ENCODE results near the gene MMP25.
"Not testable (repeated sequence)": the region's sequence is repeated elsewhere in the genome, so short reads cannot be mapped to it uniquely, and the experiment has no call there.

The MMP25 gene

GRCh38 chr16:3074860-3075522 is 28.6 kb downstream of the MMP25 start:
- DNase-seq (ENCODE audit: low spot score): no peak

DNA sequence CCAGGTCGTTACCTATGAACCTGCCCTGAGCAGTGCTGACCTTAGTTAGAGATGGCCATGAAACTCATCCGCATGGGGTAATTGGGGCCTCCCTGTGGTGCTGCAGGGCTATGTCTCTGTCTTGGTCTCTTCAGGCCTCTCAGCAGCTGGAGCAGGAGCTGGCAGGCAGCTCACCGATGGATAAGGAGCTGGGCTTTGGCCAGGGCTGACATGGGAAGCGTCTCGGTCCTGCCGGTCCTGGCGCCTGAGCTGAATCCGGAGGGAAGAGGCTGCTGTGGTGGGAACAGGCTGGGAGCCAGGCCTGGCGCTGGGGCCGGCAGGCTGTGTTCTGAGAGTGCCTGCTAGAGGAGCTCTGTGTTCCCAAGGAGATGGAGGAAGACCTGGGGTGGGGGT is 29.2 kb downstream of the MMP25 start:
- no peak for DNase-seq (ENCODE audit: low spot score)

DNA sequence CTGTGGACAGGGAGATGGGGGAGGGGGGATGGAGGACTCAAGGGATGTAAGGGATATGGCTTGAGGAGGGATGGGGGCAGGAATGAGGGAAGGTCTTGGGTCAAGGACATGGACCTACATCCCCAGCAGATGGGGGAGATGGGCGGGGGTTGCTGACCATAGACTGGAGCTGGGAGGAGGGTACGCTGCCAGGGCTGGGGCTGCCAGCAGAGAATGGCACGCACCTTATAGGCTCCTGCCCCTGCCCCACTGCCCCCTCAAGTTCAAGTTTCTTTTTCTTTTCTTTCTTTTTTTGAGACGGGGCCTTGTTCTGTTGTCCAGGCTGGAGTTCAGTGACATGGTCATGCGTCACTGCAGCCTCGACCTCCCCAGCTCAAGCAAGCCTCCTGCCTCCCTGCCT is 29.6 kb downstream of the MMP25 start:
- DNase-seq (ENCODE audit: low spot score): not testable (repeated sequence)

DNA sequence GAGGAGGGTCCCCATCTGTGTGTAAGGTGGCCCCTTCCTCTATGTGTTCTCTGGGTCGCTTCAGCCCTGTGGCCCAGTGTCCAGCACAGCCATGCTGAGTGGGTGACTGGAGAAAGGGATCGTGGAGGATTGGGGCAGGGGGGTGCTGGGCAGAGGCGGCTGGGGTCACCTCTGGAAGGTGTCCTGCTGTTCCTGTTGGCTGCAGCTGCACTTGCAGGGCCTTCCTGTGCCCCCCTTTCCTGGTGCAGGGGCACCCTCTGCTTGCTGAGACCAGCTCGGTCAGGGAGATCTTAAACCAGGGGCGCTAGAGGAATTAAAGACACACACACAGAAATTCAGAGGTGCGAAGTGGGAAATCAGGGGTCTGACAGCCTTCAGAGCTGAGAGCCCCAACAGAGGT is 30.2 kb downstream of the MMP25 start:
- no peak for DNase-seq (ENCODE audit: low spot score)

DNA sequence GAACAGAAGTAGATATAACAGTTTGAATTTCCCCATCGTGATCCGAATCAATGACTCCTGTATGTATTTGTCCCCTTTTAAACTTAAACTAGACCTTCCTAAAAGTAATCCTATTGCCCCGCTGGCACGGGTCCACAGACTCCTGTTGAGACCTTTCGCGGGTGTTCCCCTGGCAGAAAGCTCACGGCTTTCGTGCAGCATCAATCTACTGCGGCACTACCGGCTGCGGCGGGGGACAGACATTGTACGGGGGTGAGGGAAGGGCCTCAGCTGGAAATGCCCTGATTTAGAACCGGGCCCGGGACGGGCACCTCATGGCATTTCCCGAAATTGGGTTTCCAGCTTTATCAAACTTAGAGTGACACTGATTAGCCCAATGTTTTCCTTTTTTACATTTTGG is 33.7 kb downstream of the MMP25 start:
- DNase-seq (ENCODE audit: low spot score): no peak

DNA sequence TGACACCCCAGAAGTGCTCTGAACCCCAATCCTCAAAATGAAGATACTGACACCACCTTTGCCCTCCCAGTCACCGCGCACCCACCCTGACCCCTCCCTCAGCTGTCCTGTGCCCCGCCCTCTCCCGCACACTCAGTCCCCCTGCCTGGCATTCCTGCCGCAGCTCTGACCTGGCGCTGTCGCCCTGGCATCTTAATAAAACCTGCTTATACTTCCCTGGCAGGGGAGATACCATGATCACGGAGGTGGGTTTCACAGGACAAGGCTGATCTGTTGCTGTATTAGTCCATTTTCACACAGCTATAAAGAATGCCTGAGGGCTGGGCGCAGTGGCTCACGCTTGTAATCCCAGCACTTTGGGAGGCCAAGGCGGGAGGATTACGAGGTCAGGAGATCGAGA is 35.6 kb downstream of the MMP25 start:
- DNase-seq (ENCODE audit: low spot score): not testable (repeated sequence)

DNA sequence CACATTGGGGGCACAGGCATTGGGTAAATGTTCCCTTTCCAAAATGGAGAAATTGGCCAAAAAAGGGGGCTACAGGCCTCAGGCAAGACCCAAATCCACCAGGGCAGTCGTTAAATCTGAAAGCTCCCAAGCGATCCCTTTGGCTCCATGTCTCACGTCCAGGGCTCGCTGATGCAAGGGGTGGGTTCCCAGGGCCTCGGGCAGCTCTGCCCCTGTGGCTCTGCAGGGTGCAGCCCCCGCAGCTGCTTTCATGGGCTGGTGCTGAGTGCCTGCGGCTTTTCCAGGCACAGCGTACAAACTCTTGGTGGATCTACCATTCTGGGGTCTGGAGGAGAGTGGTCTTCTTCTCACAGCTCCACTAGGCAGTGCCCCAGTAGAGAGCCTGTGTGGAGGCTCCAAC is 37.0 kb downstream of the MMP25 start:
- not testable (repeated sequence) for DNase-seq (ENCODE audit: low spot score)

GRCh38 chr16:3084491-3084890 is 38.1 kb downstream of the MMP25 start:
- no peak for DNase-seq (ENCODE audit: low spot score)

- DNase-seq (ENCODE audit: low spot score): no peak
These were observed 38.8 kb downstream of the MMP25 start for GRCh38 chr16:3084969-3085670.

DNA sequence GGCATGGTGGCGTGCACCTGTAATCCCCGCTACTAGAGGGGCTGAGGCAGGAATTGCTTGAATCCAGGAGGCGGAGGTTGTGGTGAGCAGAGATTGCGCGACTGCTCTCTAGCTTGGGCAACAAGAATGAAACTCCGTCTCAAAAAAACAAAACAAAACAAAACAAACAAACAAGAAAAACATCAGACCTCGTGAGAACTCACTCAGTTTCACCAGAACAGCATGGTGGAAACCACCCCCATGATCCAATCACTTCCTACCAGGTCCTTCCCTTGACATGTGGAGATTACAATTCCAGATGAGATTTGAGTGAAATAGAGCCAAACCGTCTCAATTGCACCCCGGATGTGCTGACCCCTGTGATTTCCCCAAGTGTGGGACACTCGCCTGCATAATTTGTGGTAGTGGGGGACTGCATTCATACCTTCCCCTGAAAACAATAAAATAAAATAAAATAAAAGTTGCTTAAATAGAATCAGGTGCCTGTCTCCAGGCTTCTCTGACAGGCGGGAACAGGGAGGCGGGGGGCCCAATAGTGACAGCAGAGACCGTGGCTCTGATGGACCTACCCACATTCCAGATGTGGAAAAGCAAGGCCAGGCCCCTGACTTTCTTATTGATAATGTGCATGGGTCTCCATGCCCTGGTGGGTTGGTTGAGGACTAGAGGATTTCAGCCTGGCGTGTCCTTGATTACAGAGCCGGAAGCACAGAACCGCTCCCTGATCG is 39.7 kb downstream of the MMP25 start:
- no peak for DNase-seq (ENCODE audit: low spot score)

GRCh38 chr16:3086596-3087242 is 40.4 kb downstream of the MMP25 start:
- no peak for DNase-seq (ENCODE audit: low spot score)

GRCh38 chr16:3087243-3088235 is 41.2 kb downstream of the MMP25 start:
- DNase-seq (ENCODE audit: low spot score): no peak

GRCh38 chr16:3088450-3088849 is 42.1 kb downstream of the MMP25 start:
- DNase-seq (ENCODE audit: low spot score): no peak

DNA sequence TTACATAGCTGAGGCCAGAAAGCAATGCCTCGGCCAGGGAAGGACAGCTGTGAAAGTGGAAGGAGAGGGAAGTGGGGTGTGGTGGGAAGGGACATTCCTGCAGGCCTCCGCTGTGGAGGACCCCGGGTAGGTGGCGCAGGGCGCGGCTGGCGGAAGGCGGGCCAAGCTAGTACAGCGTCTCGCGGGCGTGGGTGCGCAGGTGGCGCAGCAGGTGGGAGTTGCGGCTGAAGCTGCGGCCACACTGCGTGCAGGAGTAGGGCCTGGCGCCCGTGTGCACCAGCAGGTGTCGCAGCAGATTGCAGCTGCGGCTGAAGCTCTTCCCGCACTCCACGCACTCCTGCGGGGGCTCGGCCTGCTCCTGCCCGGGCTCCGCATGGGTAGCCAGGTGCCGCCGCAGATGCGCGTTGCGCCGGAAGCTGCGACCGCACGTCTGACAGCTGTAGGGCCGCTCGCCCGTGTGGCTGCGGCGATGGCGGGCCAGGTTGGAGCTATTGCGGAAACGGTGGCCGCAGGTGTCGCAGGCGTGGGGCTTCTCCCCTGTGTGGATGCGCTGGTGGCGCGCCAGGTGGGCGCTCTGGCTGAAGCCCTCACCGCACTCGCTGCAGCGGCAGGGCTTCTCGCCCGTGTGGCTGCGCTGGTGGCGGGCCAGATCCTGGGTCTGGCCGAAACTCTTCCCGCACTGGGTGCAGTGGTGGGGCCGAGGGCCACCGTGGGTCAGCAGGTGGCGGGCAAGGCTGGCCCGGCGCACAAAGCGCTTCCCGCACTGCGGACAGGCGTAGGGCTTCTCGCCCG is 42.8 kb downstream of the MMP25 start:
- no peak for DNase-seq (ENCODE audit: low spot score)

DNA sequence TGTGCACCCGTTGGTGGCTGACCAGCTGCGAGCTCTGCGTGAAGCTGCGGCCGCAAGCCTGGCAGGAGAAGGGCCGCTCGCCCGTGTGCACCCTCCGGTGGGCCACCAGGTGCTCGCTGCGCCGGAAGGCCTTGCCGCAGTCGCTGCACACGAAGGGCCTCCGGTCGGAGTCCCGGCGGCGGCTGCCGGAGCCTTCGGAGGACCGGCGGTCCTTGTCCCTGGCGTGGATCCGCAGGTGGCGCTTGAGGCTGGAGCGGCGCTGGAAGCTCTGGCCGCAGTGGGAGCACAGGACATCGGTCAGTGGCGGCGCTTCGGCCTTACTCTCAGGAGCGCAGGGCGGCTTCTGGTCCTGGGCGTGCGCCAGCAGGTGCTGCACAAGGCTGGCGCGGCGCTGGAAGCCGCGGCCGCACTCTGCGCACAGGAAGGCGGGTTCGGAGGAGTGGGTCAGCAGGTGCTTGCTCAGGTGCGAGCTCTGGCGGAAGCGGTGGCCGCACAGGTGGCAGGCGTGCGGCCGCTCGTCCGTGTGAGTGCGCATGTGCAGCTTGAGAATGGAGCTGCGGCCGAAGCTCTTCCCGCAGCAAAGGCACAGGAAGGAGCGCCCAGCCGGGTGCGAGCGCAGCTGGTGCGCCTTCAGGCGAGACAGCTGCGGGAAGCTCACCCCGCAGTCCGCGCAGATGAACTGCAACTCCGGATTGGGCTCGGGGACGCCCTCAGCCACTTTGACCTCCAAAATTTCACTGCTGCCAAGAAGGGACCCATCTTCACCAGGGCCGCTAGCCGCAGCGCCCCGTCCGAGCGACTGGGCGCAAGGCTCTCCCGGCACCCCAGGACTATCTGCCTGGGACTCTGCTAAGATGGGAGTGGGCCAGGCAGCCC is 43.6 kb downstream of the MMP25 start:
- no peak for DNase-seq (ENCODE audit: low spot score)

DNA sequence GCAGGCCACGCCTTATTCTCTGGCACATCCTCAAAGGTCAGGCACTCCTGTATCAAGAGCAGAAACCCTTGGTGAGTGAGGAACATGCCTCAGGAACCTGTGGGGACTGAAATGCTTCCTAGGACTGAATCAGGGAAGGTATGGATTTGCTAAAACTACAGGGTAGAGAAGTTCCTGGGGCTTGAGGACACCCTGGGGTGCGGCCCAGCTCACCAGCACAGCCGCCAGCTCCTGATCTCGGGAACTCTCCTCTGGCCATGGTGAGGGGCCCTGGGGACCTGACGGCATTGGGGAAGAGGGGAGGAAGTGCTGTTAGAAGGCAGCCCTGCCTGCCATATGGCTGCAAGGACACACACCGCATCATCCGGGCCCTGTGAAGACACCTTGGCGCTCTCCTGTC is 45.2 kb downstream of the MMP25 start:
- DNase-seq (ENCODE audit: low spot score): no peak

- DNase-seq (ENCODE audit: low spot score): no peak
These were observed 46.2 kb downstream of the MMP25 start for GRCh38 chr16:3092501-3092941.

GRCh38 chr16:3094289-3095027 is 48.1 kb downstream of the MMP25 start:
- DNase-seq (ENCODE audit: low spot score): peak; percentile 41

DNA sequence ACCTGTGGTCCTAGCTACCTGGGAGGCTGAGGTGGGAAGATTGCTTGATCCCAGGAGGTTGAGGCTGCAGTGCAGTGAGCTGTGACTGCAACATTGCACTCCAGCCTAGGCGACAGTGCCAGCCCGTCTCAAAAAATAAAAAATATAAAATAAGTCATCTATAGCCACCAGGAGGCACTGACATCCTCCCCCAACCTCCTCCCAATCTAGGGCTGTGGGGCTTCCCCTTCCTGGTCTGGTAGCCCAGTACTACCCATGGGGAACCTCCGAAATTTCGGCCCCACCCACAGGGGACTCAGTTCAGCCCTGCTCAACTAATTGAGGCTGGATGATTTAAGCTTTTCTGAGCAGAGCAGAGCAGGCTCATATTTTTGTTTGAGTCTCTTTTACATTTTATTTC is 49.5 kb downstream of the MMP25 start:
- DNase-seq (ENCODE audit: low spot score): no peak
